Vein endothelial cell (primary cell): ENCODE data around the gene FBXW10. TPM values are rescaled to one million over a fixed set of nuclear protein-coding genes. Genes with fewer than 3 reads are reported as not detected.

ENCODE experiments used
- small RNA-seq: library from RNA; depleted of rRNA; stranded (forward); fragments of <200 nt; gene quantifications from one replicate; pipeline ENCODE3, GENCODE V24; 2012
- total RNA-seq: library from RNA; depleted of rRNA; stranded (reverse); fragments of >200 nt; gene quantifications from 2 replicates; pipeline ENCODE4 v1.2.3, GENCODE V29; 2012

The FBXW10 gene
- under 0.01 TPM in 1 of 2 replicates, not detected in the other for total RNA-seq

DNA sequence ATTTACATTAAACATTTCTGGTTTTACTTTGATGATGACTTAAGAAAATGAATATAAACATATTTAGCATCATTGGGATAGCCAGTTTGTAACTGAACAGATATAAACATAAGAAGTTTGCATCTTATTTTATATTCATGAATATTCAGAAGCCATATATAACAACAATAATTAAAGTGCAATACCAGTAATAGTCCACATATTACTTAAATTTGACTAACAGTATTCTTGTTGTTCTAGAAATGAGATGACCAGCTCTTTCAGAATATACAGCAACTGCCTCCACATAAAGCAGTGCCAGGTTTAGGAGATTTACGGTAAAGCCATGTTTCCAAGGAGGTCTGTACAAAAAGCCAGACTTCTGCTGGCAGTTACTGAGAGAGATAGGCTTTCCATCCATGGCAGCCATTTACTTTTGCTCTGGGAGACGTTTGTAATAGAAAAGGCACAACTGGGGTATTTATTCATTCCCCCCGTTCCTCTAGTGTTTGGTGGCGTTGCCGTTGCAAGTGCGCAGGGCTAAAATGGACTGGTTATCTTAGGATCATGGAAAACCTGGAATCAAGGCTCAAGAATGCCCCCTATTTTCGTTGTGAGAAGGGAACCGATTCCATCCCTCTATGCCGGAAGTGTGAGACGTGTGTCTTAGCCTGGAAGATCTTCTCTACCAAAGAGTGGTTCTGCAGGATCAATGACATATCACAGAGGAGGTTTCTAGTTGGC is at the start of gene FBXW10:
TSS of gene FBXW10 (plus strand) at position 356 of the 723 bp plus-strand sequence. CDS start at position 547, 191 bp downstream.

DNA sequence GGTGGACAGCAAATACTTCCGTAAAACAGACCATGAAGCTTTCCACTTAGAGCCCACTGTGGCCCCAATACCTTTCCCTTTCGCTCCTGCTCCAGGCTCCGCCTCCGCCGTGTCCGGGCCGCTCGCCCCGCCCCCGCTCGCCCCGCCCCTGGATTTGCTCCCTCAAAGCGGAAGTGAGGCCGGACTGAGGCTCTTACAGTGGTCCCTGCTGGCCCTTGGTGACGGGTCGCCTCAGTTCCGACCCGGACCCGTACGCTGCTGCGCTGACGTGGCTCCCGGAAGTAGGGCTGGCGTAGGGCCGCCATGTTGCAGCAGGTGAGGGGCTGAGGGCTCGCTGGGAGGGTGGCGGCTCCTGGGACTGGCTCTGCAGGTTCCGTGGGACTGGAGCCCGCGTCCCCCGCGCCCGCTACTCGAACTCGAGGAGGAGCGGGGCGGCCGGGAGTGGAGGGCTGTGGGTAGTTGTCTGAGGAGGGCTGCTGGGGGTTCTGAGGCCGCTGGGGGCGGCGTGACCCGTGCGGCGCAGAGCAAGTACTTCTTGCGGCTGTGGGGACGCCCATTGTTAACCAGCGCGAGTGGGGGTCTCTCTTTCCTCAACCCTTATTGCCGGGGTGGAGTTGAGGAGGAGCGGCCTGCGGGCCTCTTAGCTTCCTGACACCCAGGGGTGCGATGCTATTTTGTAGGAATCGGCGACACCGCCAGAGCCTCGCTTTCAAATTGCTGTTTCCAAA is 37.3 kb downstream of the FBXW10 start, which contains the start of gene TVP23B:
TSS of gene TVP23B (plus strand) at position 193 of the 728 bp plus-strand sequence. CDS start at position 304, 111 bp downstream.

Small RNA genes within 50 kb of the gene (small RNA-seq; reads per million reads assigned to genes)
- gene AC026271.4, result not detected

Other genes with a start within 250 kb of the FBXW10 start
- gene TBC1D28, start 99.7 kb upstream of the FBXW10 start, total RNA-seq, result not detected in 2 replicates
- gene FOXO3B, start 61.7 kb upstream of the FBXW10 start, total RNA-seq, result 5.6 and 5.9 TPM in 2 replicates
- gene TVP23B, start 37.1 kb downstream of the FBXW10 start, total RNA-seq, result 38.5 and 48.1 TPM in 2 replicates
- 27.1 and 33.1 TPM in 2 replicates for gene PRPSAP2, start 114.1 kb downstream of the FBXW10 start, total RNA-seq
- gene SLC5A10, start 208.1 kb downstream of the FBXW10 start, total RNA-seq, result not detected in 2 replicates